GM12873 (cell line): ENCODE measurements around the gene BIRC7.

Experiments
- CTCF ChIP-seq: IDR thresholded peaks from 2 replicates; pipeline ENCODE4 v1.5.1; 2012; ENCODE audit warnings: low read depth, mild to moderate bottlenecking, moderate library complexity, low read length, control low read depth; ENCODE audit not compliant: insufficient read depth; ENCODE audit errors: missing control alignments

Gene BIRC7

GRCh38 chr20:63265891-63266515 is 30.3 kb downstream of the BIRC7 start:
- TF ChIP-seq CTCF: no peak

- TF ChIP-seq CTCF: no peak
Observed at GRCh38 chr20:63267691-63268090, 32.0 kb downstream of the BIRC7 start.

- no peak for TF ChIP-seq CTCF
Observed at GRCh38 chr20:63268256-63268655, 32.6 kb downstream of the BIRC7 start.

GRCh38 chr20:63268671-63269439 is 33.1 kb downstream of the BIRC7 start:
- TF ChIP-seq CTCF: no peak

GRCh38 chr20:63269724-63270123 is 34.0 kb downstream of the BIRC7 start:
- no peak for TF ChIP-seq CTCF

- no peak for TF ChIP-seq CTCF
Observed at GRCh38 chr20:63270606-63271325, 35.1 kb downstream of the BIRC7 start.

GRCh38 chr20:63272105-63273058 is 36.7 kb downstream of the BIRC7 start, which contains the start of gene ARFGAP1:
Gene ARFGAP1, plus strand, starts transcription at chr20:63272813. Its CDS starts 2,768 bp downstream, at chr20:63275581.
- no peak for TF ChIP-seq CTCF
